Measurements from ENCODE around the gene PER2. TPM values are rescaled to one million over a fixed set of nuclear protein-coding genes. Genes with fewer than 3 reads are reported as not detected.

Gene PER2
- total and polyA plus RNA-seq, 2 of the 13 experiments (the other 11 are each of a cell fraction or from before 2014, with no cell fraction given) = 5.1 to 9.4 TPM

- TF ChIP-seq PRDM4 (CRISPR knock-in tag; IDR thresholded peaks at IDR 0.05; ENCODE audit: borderline replicate concordance) (no peak), PBX2 (CRISPR knock-in tag; IDR thresholded peaks at IDR 0.05) (no peak), ZNF558 (CRISPR knock-in tag; IDR thresholded peaks at IDR 0.05; ENCODE audit: borderline replicate concordance) (no peak), ZNF737 (CRISPR knock-in tag; IDR thresholded peaks at IDR 0.05; ENCODE audit: borderline replicate concordance) (no peak), GABPB1 (CRISPR knock-in tag; IDR thresholded peaks at IDR 0.05) (0 out of 2 replicates have a peak, but pooled peaks have one; percentile 31), PLRG1 (conservative IDR thresholded peaks at IDR 0.05) (no peak), ZNF280D (CRISPR knock-in tag; IDR thresholded peaks at IDR 0.05) (no peak), ZBTB2 (CRISPR knock-in tag; IDR thresholded peaks at IDR 0.05; ENCODE audit: low read depth) (no peak), HNF4A (CRISPR knock-in tag; IDR thresholded peaks at IDR 0.05) (peak; percentile 79), ZHX1 (CRISPR knock-in tag; IDR thresholded peaks at IDR 0.05; ENCODE audit: low read depth) (no peak), STAG1 (CRISPR knock-in tag; IDR thresholded peaks at IDR 0.05) (no peak), ZNF180 (CRISPR knock-in tag; IDR thresholded peaks at IDR 0.05; ENCODE audit: borderline replicate concordance, low read depth) (no peak), PATZ1 (CRISPR knock-in tag; IDR thresholded peaks at IDR 0.05) (no peak), ZNF230 (CRISPR knock-in tag; IDR thresholded peaks at IDR 0.05) (no peak)
Measured at GRCh38 chr2:238274152-238274865, 14.1 kb downstream of the PER2 start (continued).
